ENCODE measurements around the gene PAX7.
A peak's percentile ranks its signal among the peaks of the same experiment; 100 is the strongest.

PAX7 gene

DNA sequence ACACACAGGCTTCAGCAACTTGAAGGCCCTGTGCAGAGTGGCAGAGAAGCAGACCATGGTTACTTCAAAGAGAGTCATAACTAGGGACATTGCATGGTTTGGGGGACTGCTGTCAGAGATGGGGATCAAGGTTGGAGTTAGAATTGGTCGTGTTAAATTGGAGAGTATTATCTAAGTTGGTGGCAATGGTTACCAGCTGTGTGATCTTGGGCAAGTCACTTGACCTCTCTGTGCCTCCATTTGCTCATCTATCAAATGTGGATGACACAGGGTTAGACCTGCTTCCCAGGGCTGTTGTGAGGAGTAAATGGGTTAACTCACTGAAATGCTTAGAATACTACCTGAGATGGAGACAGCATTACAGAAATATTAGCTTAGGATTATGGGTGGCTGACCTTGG, 91.1 kb downstream of the PAX7 start:
- no peak overlapping the region for H3K4me3 ChIP-seq (replicated peaks in 1 of 2; ENCODE audit: low read depth in 2 of 2, low read length in 2 of 2)
- DNase-seq (ENCODE audit: low read depth in 2 of 2): no peak
- TF ChIP-seq, protein P1, sequence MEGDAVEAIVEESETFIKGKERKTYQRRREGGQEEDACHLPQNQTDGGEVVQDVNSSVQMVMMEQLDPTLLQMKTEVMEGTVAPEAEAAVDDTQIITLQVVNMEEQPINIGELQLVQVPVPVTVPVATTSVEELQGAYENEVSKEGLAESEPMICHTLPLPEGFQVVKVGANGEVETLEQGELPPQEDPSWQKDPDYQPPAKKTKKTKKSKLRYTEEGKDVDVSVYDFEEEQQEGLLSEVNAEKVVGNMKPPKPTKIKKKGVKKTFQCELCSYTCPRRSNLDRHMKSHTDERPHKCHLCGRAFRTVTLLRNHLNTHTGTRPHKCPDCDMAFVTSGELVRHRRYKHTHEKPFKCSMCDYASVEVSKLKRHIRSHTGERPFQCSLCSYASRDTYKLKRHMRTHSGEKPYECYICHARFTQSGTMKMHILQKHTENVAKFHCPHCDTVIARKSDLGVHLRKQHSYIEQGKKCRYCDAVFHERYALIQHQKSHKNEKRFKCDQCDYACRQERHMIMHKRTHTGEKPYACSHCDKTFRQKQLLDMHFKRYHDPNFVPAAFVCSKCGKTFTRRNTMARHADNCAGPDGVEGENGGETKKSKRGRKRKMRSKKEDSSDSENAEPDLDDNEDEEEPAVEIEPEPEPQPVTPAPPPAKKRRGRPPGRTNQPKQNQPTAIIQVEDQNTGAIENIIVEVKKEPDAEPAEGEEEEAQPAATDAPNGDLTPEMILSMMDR (IDR thresholded peaks at IDR 0.05; ENCODE audit: low read depth, low read length): no peak

DNA sequence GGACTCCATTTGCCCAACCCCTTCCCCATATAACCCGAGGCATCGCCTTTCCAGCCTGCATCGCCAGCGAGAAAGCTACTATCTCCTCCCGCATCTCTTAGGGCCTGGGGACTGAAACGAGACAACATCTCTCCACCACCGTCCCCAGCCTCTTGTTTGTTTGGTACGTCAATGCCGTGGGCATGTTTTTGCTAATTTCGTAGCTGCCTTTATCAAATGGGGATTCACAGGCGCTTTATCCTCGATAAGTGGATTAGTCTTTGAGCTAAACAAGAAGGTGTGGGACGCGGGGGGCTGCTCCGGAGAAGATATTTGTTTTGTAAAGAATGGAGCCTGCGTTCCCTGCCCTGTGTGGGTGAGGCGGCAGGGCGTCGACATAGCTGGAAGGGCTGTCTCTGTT, 91.6 kb downstream of the PAX7 start:
- TF ChIP-seq, protein P1 (IDR thresholded peaks at IDR 0.05; ENCODE audit: low read depth, low read length): no peak
- DNase-seq (ENCODE audit: low read depth in 2 of 2): no peak
- no peak overlapping the region for H3K4me3 ChIP-seq (replicated peaks in 1 of 2; ENCODE audit: low read depth in 2 of 2, low read length in 2 of 2)

DNA sequence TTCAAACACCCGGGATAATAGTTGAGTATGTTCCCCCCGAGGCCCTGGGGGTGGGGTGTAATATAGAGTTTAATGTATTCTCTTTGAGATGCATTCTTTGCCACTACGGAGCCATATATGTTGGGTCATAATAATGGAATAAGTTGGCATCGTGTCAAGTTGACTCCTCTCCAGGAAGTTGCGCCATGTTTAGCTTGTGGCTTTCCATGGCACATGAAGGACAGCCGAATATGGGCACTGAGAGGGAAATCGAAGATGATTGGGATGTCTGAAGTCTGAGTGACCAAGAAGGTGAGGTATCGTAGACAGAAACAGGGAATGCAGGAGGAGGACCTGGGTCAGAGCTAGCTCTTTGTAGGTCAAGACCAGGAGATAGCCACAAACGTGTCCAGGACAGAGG, 92.6 kb downstream of the PAX7 start:
- DNase-seq (ENCODE audit: low read depth in 2 of 2): peak in 1 of 2 donors; percentile 2
- TF ChIP-seq, protein P1 (IDR thresholded peaks at IDR 0.05; ENCODE audit: low read depth, low read length): no peak
- no peak overlapping the region for H3K4me3 ChIP-seq (replicated peaks in 1 of 2; ENCODE audit: low read depth in 2 of 2, low read length in 2 of 2)

DNA sequence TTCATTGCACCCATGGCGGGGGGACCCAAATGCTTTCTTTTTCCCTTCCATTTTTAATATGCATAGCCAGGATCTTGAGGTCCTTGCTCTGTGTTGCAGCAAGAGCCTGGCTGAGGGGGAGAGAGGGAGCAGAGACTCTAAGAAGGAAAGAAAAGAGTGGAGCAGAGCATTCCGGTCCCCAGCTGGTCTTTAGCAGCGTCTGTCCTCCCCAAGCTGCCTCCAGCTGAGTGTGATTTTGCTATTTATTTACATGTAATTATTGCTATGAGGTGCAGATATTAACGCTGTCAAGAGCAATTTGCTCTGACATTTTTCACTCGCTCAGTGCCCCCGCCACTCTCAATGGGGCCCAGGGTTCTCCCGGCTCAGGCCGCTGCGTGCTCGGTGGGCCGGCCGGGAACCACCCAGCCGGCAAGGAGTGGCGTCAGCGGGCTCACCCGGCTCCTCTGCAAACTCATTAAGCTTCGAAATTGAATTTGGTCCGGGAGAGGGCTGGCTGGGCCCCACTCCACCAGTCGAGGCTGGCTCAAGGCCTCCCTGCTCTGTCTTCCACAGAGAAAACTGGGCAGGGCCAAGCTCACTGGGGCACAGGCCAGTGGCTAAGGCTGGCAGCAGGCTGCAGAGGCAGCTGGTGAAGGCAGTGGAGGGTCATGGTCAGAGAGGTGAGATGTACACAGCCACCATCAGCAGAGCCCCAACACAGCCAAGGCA, 93.2 kb downstream of the PAX7 start:
- no peak overlapping the region for H3K4me3 ChIP-seq (replicated peaks in 1 of 2; ENCODE audit: low read depth in 2 of 2, low read length in 2 of 2)
- DNase-seq (ENCODE audit: low read depth in 2 of 2): no peak
- TF ChIP-seq, protein P1 (IDR thresholded peaks at IDR 0.05; ENCODE audit: low read depth, low read length): no peak

DNA sequence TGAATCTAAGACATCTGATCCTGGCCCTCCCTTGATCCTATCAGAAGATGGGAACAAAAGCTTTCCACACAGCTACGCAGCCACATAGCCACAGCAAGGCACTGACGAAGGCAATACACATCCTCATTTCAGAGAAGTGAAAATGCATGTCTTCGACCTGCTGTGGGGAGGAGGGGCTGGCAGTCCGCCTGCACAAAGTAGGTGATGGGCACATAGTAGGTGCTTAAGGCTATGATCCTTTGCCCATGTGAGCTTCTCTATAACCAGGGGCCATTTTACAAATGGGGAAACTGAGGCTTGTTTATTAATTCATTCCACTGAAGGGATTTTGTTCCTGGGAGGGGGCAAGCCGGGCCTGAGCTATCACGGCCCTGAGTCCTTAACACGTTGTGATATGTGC, 94.2 kb downstream of the PAX7 start:
- TF ChIP-seq, protein P1 (IDR thresholded peaks at IDR 0.05; ENCODE audit: low read depth, low read length): no peak
- DNase-seq (ENCODE audit: low read depth in 2 of 2): no peak
- no peak overlapping the region for H3K4me3 ChIP-seq (replicated peaks in 1 of 2; ENCODE audit: low read depth in 2 of 2, low read length in 2 of 2)

DNA sequence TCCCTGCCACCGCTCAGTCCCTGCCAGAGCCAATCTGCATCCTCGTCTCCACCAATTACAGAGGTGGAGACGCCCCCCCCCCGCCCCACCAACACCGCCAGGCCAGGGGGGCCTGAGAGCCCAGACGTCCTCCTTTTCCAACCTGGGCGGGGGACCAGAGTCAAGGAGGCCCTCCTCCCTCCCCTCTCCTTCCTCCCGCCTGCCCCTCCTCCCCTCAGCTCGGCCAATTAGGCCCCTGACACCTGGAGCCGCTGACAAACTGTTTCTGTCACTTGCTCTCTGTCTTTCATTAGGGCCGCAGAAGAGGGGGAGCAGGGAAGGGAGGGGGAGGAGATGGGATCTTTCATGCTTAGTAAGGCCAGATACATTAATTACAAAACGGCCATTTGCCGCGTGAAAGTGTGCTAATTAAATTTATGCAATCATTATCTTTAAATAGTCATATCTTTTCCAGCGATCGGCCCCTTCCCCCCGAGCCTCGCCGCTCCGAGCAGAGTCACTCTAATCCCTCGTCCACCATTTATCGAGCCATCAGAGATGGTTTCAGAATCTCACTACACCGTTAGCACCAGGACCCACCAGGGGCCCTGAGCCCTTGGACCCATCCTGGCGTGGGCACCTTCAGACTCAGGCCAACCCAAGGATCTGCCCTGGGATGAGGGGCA, 94.7 kb downstream of the PAX7 start:
- no peak overlapping the region for H3K4me3 ChIP-seq (replicated peaks in 1 of 2; ENCODE audit: low read depth in 2 of 2, low read length in 2 of 2)
- TF ChIP-seq, protein P1 (IDR thresholded peaks at IDR 0.05; ENCODE audit: low read depth, low read length): no peak
- DNase-seq (ENCODE audit: low read depth in 2 of 2): no peak

Measured in cardiac fibroblast (primary cell).